SU-DHL-6 (cell line): ENCODE data around the gene CARMIL1.

Source experiments
- H2AFZ ChIP-seq: fragments of 200-600 bp; sonication (generic); 2 replicates; pipeline ENCODE4 v1.6.1; 2014; ENCODE audit warnings: low read depth, mild to moderate bottlenecking, moderate library complexity, mixed read lengths, antibody characterized with exemption, low read length; ENCODE audit not compliant: severe bottlenecking
- H3F3A ChIP-seq: fragments of 200-600 bp; shearing (Covaris generic); 2 replicates; pipeline ENCODE4 v1.6.0; 2016; ENCODE audit warnings: antibody characterized with exemption, mild to moderate bottlenecking; ENCODE audit not compliant: insufficient read depth
- H3K27ac ChIP-seq: fragments of 200-600 bp; sonication (generic); 2 replicates; pipeline ENCODE4 v1.5.1; 2016; ENCODE audit warnings: low read depth, mild to moderate bottlenecking, low read length, moderate library complexity, mixed read lengths
- H3K27me3 ChIP-seq: fragments of 200-600 bp; sonication (generic), shearing (Covaris generic); 2 replicates; pipeline ENCODE4 v1.6.0; 2014; ENCODE audit warnings: mild to moderate bottlenecking, low read length
- H3K36me3 ChIP-seq: fragments of 200-600 bp; sonication (generic); 2 replicates; pipeline ENCODE4 v1.6.1; 2014; ENCODE audit warnings: mild to moderate bottlenecking, low read length, mixed read lengths
- H3K4me2 ChIP-seq: fragments of 300-600, 200-600 bp; shearing (Covaris generic), sonication (generic); 2 replicates; pipeline ENCODE4 v1.6.0; 2014; ENCODE audit warnings: low read length, low read depth, mild to moderate bottlenecking; ENCODE audit not compliant: poor library complexity, severe bottlenecking
- H3K4me3 ChIP-seq: fragments of 200-600 bp; sonication (generic); 2 replicates; pipeline ENCODE4 v1.5.1; 2014; ENCODE audit warnings: antibody characterized with exemption, low read length, mild to moderate bottlenecking, mixed read lengths; ENCODE audit not compliant: insufficient read depth, poor library complexity, severe bottlenecking
- H3K79me2 ChIP-seq: fragments of 200-600 bp; sonication (generic); 2 replicates; pipeline ENCODE4 v1.6.1; 2014; ENCODE audit warnings: mild to moderate bottlenecking, low read length, moderate library complexity; ENCODE audit not compliant: insufficient read depth
- H3K9ac ChIP-seq: fragments of 200-600 bp; sonication (generic); 2 replicates; pipeline ENCODE4 v1.7.0; 2014; ENCODE audit warnings: mild to moderate bottlenecking, low read length
- H3K9me2 ChIP-seq: fragments of 200-600 bp; sonication (generic); replicated peaks from 2 replicates; pipeline ENCODE4 v1.6.1; 2014; ENCODE audit warnings: low read length; ENCODE audit not compliant: insufficient read depth
- H3K9me3 ChIP-seq: fragments of 200-600 bp; sonication (generic); 2 replicates; pipeline ENCODE4 v1.6.1; 2014; ENCODE audit warnings: low read length, mixed read lengths; ENCODE audit not compliant: insufficient read depth
- H4K20me1 ChIP-seq: fragments of 200-600 bp; sonication (generic); 2 replicates; pipeline ENCODE4 v1.6.1; 2014; ENCODE audit warnings: low read depth, mild to moderate bottlenecking, antibody characterized with exemption, low read length, moderate library complexity, mixed read lengths
- EZH2phosphoT487 ChIP-seq: fragments of 200-600 bp; sonication (generic), shearing (Covaris generic); conservative IDR thresholded peaks from 2 replicates; pipeline ENCODE4 v1.6.1; 2018; ENCODE audit warnings: mild to moderate bottlenecking, antibody characterized with exemption, low read length, moderate library complexity, mixed read lengths
- TF ChIP-seq, protein P1 (sequence below): fragments of 200-600 bp; sonication (generic); IDR thresholded peaks from one replicate; pipeline ENCODE4 v1.5.1; 2017; ENCODE audit warnings: antibody characterized with exemption, mild to moderate bottlenecking, low read length, moderate library complexity; ENCODE audit not compliant: insufficient read depth, poor library complexity, severe bottlenecking

The CARMIL1 gene

GRCh38 chr6:25354078-25354932, 75.1 kb downstream of the CARMIL1 start:
- Histone ChIP-seq H4K20me1 (peaks cover 24% of the 10 kb centered on the region), H3K9me3 (no peaks in the 10 kb centered on the region), H3F3A (no peaks in the 10 kb centered on the region), H3K4me3 (no peak overlapping the region), H3K27ac (no peak overlapping the region), H3K4me2 (no peak overlapping the region), H3K79me2 (peaks cover 51% of the 10 kb centered on the region), H2AFZ (no peak overlapping the region), H3K9me2 (no peaks in the 10 kb centered on the region), H3K27me3 (no peaks in the 10 kb centered on the region), H3K9ac (no peak overlapping the region), H3K36me3 (no peaks in the 10 kb centered on the region)
- TF ChIP-seq EZH2phosphoT487: no peak
- TF ChIP-seq, protein P1, sequence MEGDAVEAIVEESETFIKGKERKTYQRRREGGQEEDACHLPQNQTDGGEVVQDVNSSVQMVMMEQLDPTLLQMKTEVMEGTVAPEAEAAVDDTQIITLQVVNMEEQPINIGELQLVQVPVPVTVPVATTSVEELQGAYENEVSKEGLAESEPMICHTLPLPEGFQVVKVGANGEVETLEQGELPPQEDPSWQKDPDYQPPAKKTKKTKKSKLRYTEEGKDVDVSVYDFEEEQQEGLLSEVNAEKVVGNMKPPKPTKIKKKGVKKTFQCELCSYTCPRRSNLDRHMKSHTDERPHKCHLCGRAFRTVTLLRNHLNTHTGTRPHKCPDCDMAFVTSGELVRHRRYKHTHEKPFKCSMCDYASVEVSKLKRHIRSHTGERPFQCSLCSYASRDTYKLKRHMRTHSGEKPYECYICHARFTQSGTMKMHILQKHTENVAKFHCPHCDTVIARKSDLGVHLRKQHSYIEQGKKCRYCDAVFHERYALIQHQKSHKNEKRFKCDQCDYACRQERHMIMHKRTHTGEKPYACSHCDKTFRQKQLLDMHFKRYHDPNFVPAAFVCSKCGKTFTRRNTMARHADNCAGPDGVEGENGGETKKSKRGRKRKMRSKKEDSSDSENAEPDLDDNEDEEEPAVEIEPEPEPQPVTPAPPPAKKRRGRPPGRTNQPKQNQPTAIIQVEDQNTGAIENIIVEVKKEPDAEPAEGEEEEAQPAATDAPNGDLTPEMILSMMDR: no peak

GRCh38 chr6:25359191-25359861, 80.2 kb downstream of the CARMIL1 start:
- H3K9me3 ChIP-seq: no peaks in the 10 kb centered on the region
- H3K9me2 ChIP-seq: no peaks in the 10 kb centered on the region
- peaks cover 26% of the 10 kb centered on the region for H4K20me1 ChIP-seq
- H3K4me2 ChIP-seq: no peak overlapping the region
- no peaks in the 10 kb centered on the region for H3K36me3 ChIP-seq
- peaks cover 43% of the 10 kb centered on the region for H3K79me2 ChIP-seq
- no peak overlapping the region for H3K4me3 ChIP-seq
- peaks cover 6% of the 10 kb centered on the region; the same call in 1 of the 2 replicates for H3F3A ChIP-seq
- no peak overlapping the region for H3K27ac ChIP-seq
- H2AFZ ChIP-seq: no peak overlapping the region
- no peaks in the 10 kb centered on the region for H3K27me3 ChIP-seq
- no peak for TF ChIP-seq EZH2phosphoT487
- TF ChIP-seq, protein P1: no peak
- no peak overlapping the region for H3K9ac ChIP-seq

DNA sequence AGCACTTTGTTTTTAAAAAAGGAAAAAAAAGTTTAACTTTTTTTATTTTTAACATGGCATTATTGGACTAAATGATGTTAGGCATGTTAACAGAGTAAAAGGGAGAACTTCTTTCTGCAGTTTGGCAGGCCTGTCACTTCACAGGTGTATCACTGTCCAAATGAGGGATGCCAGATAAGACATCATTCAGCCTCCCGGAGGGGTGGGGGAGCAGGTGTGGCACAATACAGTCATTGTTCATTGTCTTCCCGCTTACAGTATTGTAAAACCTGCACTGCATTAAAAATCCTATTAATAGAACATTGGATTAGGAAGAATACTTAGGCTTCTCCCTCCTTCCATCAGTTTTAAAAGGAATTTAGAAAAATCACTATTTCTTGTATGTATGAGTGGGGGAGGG, 80.7 kb downstream of the CARMIL1 start:
- Histone ChIP-seq H4K20me1 (peaks cover 26% of the 10 kb centered on the region), H3K27ac (no peak overlapping the region), H3K27me3 (no peaks in the 10 kb centered on the region), H3K4me2 (no peak overlapping the region), H2AFZ (no peak overlapping the region), H3K36me3 (no peaks in the 10 kb centered on the region), H3K9me3 (no peaks in the 10 kb centered on the region), H3K4me3 (no peak overlapping the region), H3K9ac (no peak overlapping the region), H3K9me2 (no peaks in the 10 kb centered on the region), H3F3A (peaks cover 6% of the 10 kb centered on the region; the same call in 1 of the 2 replicates), H3K79me2 (peaks cover 40% of the 10 kb centered on the region)
- TF ChIP-seq, protein P1: no peak
- no peak for TF ChIP-seq EZH2phosphoT487
